HG03571 (cell line): Measurements from ENCODE around the gene TBC1D8.

ENCODE experiments used
- ATAC-seq: cut with Tn5 transposase; IDR thresholded peaks from one replicate; pipeline ENCODE4 v1.9.1; 2021; ENCODE audit not compliant: unreplicated experiment

TBC1D8 gene

GRCh38 chr2:101113441-101114267 is 37.5 kb downstream of the TBC1D8 start:
- ATAC-seq: no peak

DNA sequence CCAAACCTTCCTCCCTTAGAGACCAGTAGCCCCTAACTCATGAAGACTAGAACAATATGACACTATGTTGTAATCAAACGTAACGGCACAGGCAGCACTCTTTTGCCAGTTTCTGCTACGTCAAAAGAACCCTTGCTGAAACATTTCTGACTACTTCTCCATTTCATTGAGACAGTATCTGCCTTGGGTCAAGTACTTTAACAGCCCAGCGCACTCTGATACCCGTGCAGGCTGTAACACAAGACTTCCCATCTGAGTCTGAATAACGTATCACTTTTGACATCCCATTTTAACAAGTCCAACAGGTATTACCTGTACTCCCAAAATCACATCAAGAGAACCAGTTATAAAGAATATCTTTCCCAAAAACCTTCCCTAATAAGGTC is 38.4 kb downstream of the TBC1D8 start:
- no peak for ATAC-seq

GRCh38 chr2:101111917-101112771 is 39.0 kb downstream of the TBC1D8 start:
- ATAC-seq: no peak

DNA sequence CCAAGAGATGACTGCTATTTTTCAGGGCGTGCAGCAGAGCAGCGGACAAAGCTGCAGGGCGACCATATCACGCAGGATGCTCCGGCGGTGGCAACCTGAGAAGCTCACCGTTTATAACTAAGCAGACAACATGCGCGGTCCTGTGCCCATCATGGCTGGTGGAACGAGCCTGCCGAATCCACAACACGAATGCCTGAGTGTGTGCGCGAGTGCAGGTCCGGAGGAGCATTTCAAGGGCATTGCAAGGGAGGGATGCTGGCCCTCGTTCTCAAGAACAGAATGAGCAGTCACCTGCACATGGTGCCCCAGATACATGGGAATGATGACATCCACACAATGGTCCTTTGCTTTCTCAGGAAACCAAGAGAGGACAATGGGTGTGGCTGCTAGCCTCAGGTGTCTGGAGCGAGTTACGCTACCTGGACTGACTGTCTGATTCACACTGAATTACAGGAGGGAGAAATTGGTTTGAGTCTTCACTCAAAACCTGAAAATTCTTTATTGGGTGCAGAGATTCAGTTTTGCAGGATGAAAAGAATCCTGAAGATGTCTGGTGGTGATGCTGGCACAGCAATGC is 39.8 kb downstream of the TBC1D8 start:
- ATAC-seq: no peak

DNA sequence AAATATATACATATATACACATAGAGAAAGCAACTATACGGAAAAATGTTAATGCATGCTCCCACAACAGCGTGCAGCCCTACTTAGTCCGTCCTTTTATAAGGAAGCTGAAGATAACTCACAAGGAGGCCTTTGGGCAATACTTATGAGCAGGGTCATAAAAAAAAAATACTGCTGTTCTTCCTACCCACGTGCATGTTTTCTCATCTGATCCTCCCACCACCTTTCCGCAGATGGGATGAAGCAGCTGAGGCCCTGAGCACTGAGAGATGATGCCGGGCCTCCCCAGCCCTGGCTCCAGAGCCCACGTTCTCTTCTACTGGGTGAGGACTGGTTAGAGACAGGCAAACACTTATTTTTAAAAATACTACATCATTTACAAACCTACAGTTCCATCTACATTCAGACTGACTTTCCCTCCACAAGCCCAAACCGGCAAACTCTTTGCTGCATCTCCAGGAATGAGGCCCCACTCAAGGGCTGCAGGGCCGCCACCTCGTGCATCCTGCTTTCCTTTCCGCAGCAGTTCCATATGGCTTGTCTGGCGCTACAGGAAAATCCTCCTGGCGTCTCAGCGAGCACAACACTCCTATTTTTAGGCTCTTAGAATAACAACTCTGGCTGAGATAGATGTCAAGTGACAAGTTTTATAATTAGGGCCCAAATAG is 41.6 kb downstream of the TBC1D8 start:
- no peak for ATAC-seq

DNA sequence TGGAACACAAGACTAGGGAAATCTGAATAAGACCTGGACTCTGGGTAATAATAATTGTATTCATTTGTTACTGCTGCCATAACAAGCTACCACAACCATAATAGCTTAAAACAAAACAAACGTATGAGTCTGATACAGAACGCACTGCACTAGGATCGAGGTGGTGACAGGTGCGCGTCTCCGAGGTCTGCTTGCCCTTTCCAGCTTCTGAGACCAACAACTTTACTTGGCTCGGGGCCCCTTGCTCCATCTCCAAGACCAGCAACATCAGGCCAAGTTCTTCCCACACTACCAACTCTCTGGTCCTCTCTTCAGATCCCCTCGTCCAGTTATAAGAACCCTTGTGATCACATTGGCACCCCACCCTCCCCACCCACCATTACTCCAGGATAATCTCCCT is 42.8 kb downstream of the TBC1D8 start:
- ATAC-seq: no peak

- no peak for ATAC-seq
Measured at GRCh38 chr2:101107241-101107640, 43.9 kb downstream of the TBC1D8 start.

GRCh38 chr2:101106453-101107181 is 44.6 kb downstream of the TBC1D8 start:
- no peak for ATAC-seq

- ATAC-seq: no peak
Measured at GRCh38 chr2:101105654-101106053, 45.5 kb downstream of the TBC1D8 start.

DNA sequence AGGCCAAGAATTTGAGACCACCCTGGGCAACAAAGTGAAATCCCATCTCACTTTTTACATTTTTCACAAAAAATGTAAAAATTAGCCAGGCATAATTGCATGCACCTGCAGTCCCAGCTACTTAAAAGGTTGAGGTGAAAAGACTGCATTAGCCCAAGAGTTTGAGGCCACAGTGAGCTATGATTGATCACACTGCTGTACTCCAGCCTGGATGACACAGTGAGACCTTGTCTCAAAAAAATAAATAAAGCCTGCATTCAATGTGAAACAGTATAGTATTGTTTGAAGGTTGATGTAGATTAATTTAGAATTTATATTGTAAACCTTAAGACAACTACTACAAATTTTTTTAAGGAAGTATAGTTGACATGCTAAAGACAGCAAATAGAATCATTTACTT is 53.5 kb downstream of the TBC1D8 start:
- ATAC-seq: no peak

- no peak for ATAC-seq
Measured at GRCh38 chr2:101096619-101097142, 54.5 kb downstream of the TBC1D8 start.

DNA sequence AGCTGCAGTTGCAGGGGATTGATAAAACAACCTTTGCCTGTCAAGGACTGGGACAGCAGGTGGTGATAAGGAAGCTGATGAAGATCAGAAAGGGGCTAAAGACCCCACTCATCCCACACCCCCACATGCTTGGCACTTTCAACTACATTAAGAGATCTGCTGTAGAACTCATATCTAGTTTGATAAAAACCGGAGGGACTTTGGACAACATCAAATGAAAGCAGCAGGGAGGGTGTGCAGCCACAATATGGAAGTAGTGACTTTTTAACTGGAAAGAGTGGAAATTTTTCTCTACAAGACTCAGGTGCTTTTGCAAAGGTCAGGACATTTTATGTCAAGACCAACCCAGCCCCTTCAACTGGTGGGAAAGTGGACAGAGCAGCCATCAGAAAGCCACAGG is 56.8 kb downstream of the TBC1D8 start:
- no peak for ATAC-seq

GRCh38 chr2:101089942-101090799 is 61.0 kb downstream of the TBC1D8 start:
- no peak for ATAC-seq

DNA sequence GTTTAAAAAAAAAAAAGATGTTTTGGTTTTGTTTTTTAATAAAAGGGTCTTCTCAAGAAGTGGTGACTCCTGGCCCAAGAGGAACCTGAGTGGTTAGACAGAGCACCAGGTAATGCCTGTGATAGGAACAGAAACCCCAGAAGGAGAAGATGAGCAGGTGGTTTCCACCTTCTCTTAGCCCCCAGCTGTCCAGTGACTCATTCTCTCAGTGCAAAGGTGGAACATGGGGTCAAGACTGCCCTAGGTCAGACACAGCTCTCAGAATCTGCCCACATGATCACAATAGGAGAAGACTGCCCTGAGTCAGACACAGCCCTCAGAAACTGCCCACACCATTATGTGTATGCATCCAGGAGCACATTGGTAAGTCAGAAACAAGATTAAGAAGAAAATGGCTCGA is 61.8 kb downstream of the TBC1D8 start:
- no peak for ATAC-seq

DNA sequence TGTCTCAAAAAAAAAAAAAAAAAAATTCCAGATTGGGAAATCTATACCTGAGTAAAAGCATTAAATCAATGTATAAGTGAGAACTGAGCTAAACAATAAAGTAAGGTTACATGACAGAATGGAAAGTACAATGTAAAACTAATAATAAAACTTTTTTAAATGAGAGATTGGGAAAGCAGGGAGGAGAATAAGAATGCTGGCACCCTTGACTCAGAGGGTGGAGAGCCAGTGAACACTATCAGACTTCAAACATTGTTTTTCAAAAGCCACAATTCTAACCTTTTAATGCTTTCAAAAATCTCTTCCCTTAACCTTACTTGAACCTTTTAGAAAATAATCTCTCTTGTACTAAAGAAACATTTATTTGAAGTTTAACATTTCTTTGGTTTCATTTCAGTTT is 63.5 kb downstream of the TBC1D8 start:
- ATAC-seq: no peak

DNA sequence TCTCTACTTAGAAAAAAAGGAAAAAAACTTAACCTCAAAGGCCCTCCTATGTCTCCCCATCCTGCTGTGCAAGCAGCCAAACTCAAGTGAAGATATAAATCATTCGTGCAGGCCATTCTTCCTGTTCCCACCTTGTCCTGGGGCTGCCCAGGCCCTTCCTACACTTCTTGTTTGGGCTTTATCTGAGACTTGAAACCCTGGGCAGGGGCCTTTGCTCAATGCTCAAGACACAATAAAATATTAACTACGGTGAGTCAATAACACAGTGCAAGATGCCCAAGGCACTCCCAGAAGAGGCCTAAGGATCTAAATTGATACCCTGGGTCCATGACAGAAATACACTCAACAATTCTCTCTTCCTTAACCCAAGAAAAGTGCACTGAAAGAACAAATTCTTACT is 67.6 kb downstream of the TBC1D8 start:
- ATAC-seq: no peak

DNA sequence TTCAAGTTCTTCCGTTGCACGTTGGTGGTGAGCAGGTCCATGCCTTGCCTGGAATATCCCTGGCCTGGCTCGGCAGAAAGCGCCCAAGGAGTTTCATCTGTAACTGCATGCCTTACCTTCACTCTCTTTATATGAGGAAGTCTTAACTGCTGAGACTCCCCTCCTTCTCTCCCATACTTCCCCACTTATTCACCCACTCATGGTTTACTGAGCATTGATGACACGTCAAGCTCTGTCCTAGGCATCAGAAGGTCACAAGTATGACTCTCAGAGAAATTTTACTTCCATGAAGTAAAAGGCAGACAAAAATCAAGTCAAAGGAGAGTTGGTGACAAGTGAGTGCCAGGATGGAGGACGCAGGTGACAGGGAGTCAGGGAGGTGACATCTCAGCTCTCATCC is 68.2 kb downstream of the TBC1D8 start:
- no peak for ATAC-seq

- no peak for ATAC-seq
Measured at GRCh38 chr2:101081375-101081907, 69.7 kb downstream of the TBC1D8 start.
